ENCODE measurements around the gene TRIM8.
"Not testable (repeated sequence)": the region's sequence is repeated elsewhere in the genome, so short reads cannot be mapped to it uniquely, and the experiment has no call there.

Gene TRIM8

DNA sequence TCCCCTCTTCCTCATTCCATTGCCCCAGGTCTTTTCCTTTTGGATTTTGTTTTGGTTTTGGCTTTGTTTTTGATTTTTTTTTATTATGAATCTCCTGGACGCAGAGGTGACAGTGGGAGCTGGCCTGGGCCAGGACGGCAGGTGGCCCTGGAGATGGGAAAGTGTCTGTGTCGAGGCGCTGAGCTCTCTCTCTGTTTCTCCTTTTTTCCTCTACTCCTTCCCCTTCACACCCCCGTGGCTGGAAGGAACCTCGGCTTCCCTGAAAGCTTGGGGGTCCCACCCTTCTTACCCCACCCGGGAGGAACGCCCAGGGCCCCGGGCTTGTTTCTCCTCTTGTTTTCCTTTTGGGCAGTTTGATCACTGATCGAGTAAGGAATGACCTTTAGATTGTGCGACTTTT is 13.2 kb downstream of the TRIM8 start:
- H3K27me3 ChIP-seq (ENCODE audit: control insufficient read depth in 1 of 2, insufficient read depth in 2 of 2, low read length in 2 of 2), result no peaks in the 10 kb centered on the region
- no peak overlapping the region for H3K4me3 ChIP-seq (ENCODE audit: low read depth in 1 of 2, low read length in 2 of 2)
- no peaks in the 10 kb centered on the region for H3K9me3 ChIP-seq (ENCODE audit: control insufficient read depth in 1 of 2, low read length in 2 of 2)
- peak overlapping the region; percentile 50 for H3K27ac ChIP-seq (ENCODE audit: low read depth, low read length)
- H3K9ac ChIP-seq (ENCODE audit: low read depth in 1 of 2, low read length in 2 of 2), result no peak overlapping the region
- H3K36me3 ChIP-seq (ENCODE audit: control insufficient read depth in 1 of 2, insufficient read depth in 2 of 2, low read length in 2 of 2), result peaks cover 35 to 51% of the 10 kb centered on the region in 2 donors
- H3K4me1 ChIP-seq (ENCODE audit: control insufficient read depth in 1 of 2, insufficient read depth in 2 of 2, low read length in 2 of 2), result peaks cover 63 to 69% of the 10 kb centered on the region in 2 donors

- peak overlapping the region; percentile 35 for H3K27ac ChIP-seq (ENCODE audit: low read depth, low read length)
- no peak overlapping the region for H3K9ac ChIP-seq (ENCODE audit: low read depth in 1 of 2, low read length in 2 of 2)
- peaks cover 33 to 48% of the 10 kb centered on the region in 2 donors for H3K36me3 ChIP-seq (ENCODE audit: control insufficient read depth in 1 of 2, insufficient read depth in 2 of 2, low read length in 2 of 2)
- no peaks in the 10 kb centered on the region for H3K9me3 ChIP-seq (ENCODE audit: control insufficient read depth in 1 of 2, low read length in 2 of 2)
- no peak overlapping the region for H3K4me3 ChIP-seq (ENCODE audit: low read depth in 1 of 2, low read length in 2 of 2)
- no peaks in the 10 kb centered on the region for H3K27me3 ChIP-seq (ENCODE audit: control insufficient read depth in 1 of 2, insufficient read depth in 2 of 2, low read length in 2 of 2)
- H3K4me1 ChIP-seq (ENCODE audit: control insufficient read depth in 1 of 2, insufficient read depth in 2 of 2, low read length in 2 of 2), result peaks cover 56 to 62% of the 10 kb centered on the region in 2 donors
Observed at GRCh38 chr10:102657984-102658724, 13.9 kb downstream of the TRIM8 start.

DNA sequence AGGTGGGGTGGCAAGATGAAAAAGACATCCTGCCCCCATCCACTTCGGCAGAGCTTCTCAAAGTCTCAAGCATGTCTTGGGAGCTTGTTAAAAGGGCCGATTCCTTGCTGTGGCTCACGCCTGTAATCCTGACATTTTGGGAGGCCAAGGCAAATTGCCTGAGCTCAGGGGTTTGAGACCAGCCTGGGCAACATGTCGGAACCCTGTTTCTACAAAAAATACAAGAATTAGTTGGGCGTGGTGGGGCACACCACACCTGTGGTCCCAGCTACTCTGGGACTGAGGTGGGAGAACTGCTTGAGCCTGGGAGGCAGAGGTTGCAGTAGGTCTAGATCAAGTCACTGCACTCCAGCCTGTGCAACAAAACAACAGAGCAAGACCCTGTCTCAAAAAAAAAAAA is 14.5 kb downstream of the TRIM8 start:
- no peaks in the 10 kb centered on the region for H3K9me3 ChIP-seq (ENCODE audit: control insufficient read depth in 1 of 2, low read length in 2 of 2)
- peaks cover 26 to 42% of the 10 kb centered on the region in 2 donors for H3K36me3 ChIP-seq (ENCODE audit: control insufficient read depth in 1 of 2, insufficient read depth in 2 of 2, low read length in 2 of 2)
- H3K4me1 ChIP-seq (ENCODE audit: control insufficient read depth in 1 of 2, insufficient read depth in 2 of 2, low read length in 2 of 2), result peaks cover 50 to 55% of the 10 kb centered on the region in 2 donors
- H3K4me3 ChIP-seq (ENCODE audit: low read depth in 1 of 2, low read length in 2 of 2), result no peak overlapping the region
- no peaks in the 10 kb centered on the region for H3K27me3 ChIP-seq (ENCODE audit: control insufficient read depth in 1 of 2, insufficient read depth in 2 of 2, low read length in 2 of 2)
- peak overlapping the region; percentile 35 for H3K27ac ChIP-seq (ENCODE audit: low read depth, low read length)
- H3K9ac ChIP-seq (ENCODE audit: low read depth in 1 of 2, low read length in 2 of 2), result no peak overlapping the region

GRCh38 chr10:102660888-102661657 is 16.8 kb downstream of the TRIM8 start:
- Histone ChIP-seq H3K36me3 (ENCODE audit: control insufficient read depth in 1 of 2, insufficient read depth in 2 of 2, low read length in 2 of 2) (peaks cover 9 to 25% of the 10 kb centered on the region in 2 donors), H3K9me3 (ENCODE audit: control insufficient read depth in 1 of 2, low read length in 2 of 2) (no peaks in the 10 kb centered on the region), H3K4me3 (ENCODE audit: low read depth in 1 of 2, low read length in 2 of 2) (peak overlapping the region in 1 of 2 donors; percentile 37), H3K4me1 (ENCODE audit: control insufficient read depth in 1 of 2, insufficient read depth in 2 of 2, low read length in 2 of 2) (peaks cover 43 to 49% of the 10 kb centered on the region in 2 donors), H3K27ac (ENCODE audit: low read depth, low read length) (no peak overlapping the region), H3K9ac (ENCODE audit: low read depth in 1 of 2, low read length in 2 of 2) (peak overlapping the region in 1 of 2 donors; percentile 12), H3K27me3 (ENCODE audit: control insufficient read depth in 1 of 2, insufficient read depth in 2 of 2, low read length in 2 of 2) (no peaks in the 10 kb centered on the region)

DNA sequence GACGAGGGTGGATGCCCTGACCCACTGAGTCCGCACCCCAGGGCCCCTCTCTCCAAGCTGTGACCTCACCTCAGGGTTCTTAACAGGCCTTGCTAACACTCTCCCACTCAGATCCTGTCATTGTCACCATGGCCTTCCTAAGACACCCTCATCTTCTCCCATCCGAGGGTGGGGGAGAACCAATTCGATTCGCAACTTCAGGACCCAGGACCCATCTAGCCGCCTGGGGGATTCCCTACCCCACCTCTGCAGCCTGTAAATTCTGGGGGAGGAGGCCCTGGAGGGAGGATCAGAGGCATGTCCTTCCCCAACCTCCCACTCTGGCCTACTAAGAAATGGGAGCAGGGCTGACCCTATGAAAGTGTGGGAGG is 17.4 kb downstream of the TRIM8 start:
- peak overlapping the region in 1 of 2 donors; percentile 12 for H3K9ac ChIP-seq (ENCODE audit: low read depth in 1 of 2, low read length in 2 of 2)
- H3K27me3 ChIP-seq (ENCODE audit: control insufficient read depth in 1 of 2, insufficient read depth in 2 of 2, low read length in 2 of 2), result no peaks in the 10 kb centered on the region
- H3K27ac ChIP-seq (ENCODE audit: low read depth, low read length), result no peak overlapping the region
- no peak overlapping the region for H3K4me3 ChIP-seq (ENCODE audit: low read depth in 1 of 2, low read length in 2 of 2)
- H3K4me1 ChIP-seq (ENCODE audit: control insufficient read depth in 1 of 2, insufficient read depth in 2 of 2, low read length in 2 of 2), result peaks cover 38 to 46% of the 10 kb centered on the region in 2 donors
- H3K9me3 ChIP-seq (ENCODE audit: control insufficient read depth in 1 of 2, low read length in 2 of 2), result no peaks in the 10 kb centered on the region
- peaks cover 3 to 19% of the 10 kb centered on the region in 2 donors for H3K36me3 ChIP-seq (ENCODE audit: control insufficient read depth in 1 of 2, insufficient read depth in 2 of 2, low read length in 2 of 2)

GRCh38 chr10:102665904-102666509 is 21.7 kb downstream of the TRIM8 start:
- H3K27me3 ChIP-seq (ENCODE audit: control insufficient read depth in 1 of 2, insufficient read depth in 2 of 2, low read length in 2 of 2), result no peaks in the 10 kb centered on the region
- H3K27ac ChIP-seq (ENCODE audit: low read depth, low read length), result no peak overlapping the region
- no peaks in the 10 kb centered on the region for H3K36me3 ChIP-seq (ENCODE audit: control insufficient read depth in 1 of 2, insufficient read depth in 2 of 2, low read length in 2 of 2)
- H3K4me3 ChIP-seq (ENCODE audit: low read depth in 1 of 2, low read length in 2 of 2), result peak overlapping the region in 1 of 2 donors; percentile 48
- no peaks in the 10 kb centered on the region for H3K9me3 ChIP-seq (ENCODE audit: control insufficient read depth in 1 of 2, low read length in 2 of 2)
- H3K4me1 ChIP-seq (ENCODE audit: control insufficient read depth in 1 of 2, insufficient read depth in 2 of 2, low read length in 2 of 2), result peaks cover 24 to 29% of the 10 kb centered on the region in 2 donors
- no peak overlapping the region for H3K9ac ChIP-seq (ENCODE audit: low read depth in 1 of 2, low read length in 2 of 2)

GRCh38 chr10:102667411-102667810 is 23.1 kb downstream of the TRIM8 start:
- H3K36me3 ChIP-seq (ENCODE audit: control insufficient read depth in 1 of 2, insufficient read depth in 2 of 2, low read length in 2 of 2); H3K4me3 ChIP-seq (ENCODE audit: low read depth in 1 of 2, low read length in 2 of 2); H3K9me3 ChIP-seq (ENCODE audit: control insufficient read depth in 1 of 2, low read length in 2 of 2); H3K9ac ChIP-seq (ENCODE audit: low read depth in 1 of 2, low read length in 2 of 2); H3K27me3 ChIP-seq (ENCODE audit: control insufficient read depth in 1 of 2, insufficient read depth in 2 of 2, low read length in 2 of 2); H3K27ac ChIP-seq (ENCODE audit: low read depth, low read length): not testable (repeated sequence)
- peaks cover 16 to 21% of the 10 kb centered on the region in 2 donors for H3K4me1 ChIP-seq (ENCODE audit: control insufficient read depth in 1 of 2, insufficient read depth in 2 of 2, low read length in 2 of 2)

DNA sequence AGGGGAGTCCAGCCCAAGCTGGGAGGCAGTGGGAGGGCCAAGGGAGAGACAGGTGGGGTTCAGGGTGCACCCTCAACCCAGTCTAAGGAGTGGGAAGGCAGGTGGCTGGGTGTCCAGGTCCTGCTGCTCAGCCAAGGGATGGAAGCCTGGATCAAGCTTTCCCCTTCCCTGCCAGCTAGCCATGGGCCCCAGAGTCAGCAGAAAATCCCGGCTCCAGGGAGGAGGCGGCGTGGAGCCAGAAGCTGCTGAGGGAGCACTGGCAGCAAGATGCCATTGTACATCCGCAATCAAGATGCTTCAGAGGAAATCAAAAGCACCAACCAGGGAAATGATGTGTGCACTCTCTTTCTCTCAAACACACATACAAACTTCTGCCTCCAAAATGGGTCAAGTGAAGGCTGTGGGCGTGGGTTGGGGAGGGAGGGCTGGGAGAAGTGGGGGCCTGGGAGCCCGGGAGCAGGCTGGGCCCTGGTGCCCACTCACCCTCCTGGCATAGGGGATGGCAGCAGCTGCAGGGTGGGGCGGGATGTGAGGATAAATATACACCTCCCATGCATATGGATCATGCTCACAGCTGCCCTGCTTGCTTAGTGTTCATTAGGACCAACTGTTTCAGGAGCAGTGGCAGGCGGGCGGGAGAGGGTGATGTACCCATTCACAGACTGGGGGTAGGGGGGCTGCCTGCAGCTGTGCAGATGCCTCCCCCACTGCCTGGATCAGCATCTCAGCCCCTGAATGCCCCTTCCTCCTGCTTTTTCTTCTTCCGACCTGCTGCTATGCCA is 24.2 kb downstream of the TRIM8 start:
- H3K4me1 ChIP-seq (ENCODE audit: control insufficient read depth in 1 of 2, insufficient read depth in 2 of 2, low read length in 2 of 2), result peaks cover 18 to 21% of the 10 kb centered on the region in 2 donors
- H3K36me3 ChIP-seq (ENCODE audit: control insufficient read depth in 1 of 2, insufficient read depth in 2 of 2, low read length in 2 of 2), result no peaks in the 10 kb centered on the region
- H3K4me3 ChIP-seq (ENCODE audit: low read depth in 1 of 2, low read length in 2 of 2), result no peak overlapping the region
- no peak overlapping the region for H3K27ac ChIP-seq (ENCODE audit: low read depth, low read length)
- H3K9ac ChIP-seq (ENCODE audit: low read depth in 1 of 2, low read length in 2 of 2), result no peak overlapping the region
- H3K27me3 ChIP-seq (ENCODE audit: control insufficient read depth in 1 of 2, insufficient read depth in 2 of 2, low read length in 2 of 2), result no peaks in the 10 kb centered on the region
- H3K9me3 ChIP-seq (ENCODE audit: control insufficient read depth in 1 of 2, low read length in 2 of 2), result no peaks in the 10 kb centered on the region

GRCh38 chr10:102669206-102670064 is 25.2 kb downstream of the TRIM8 start:
- Histone ChIP-seq H3K27ac (ENCODE audit: low read depth, low read length) (peak overlapping the region; percentile 32), H3K4me3 (ENCODE audit: low read depth in 1 of 2, low read length in 2 of 2) (peak overlapping the region in 1 of 2 donors; percentile 1), H3K36me3 (ENCODE audit: control insufficient read depth in 1 of 2, insufficient read depth in 2 of 2, low read length in 2 of 2) (no peaks in the 10 kb centered on the region), H3K4me1 (ENCODE audit: control insufficient read depth in 1 of 2, insufficient read depth in 2 of 2, low read length in 2 of 2) (peaks cover 28% of the 10 kb centered on the region in 2 donors), H3K27me3 (ENCODE audit: control insufficient read depth in 1 of 2, insufficient read depth in 2 of 2, low read length in 2 of 2) (no peaks in the 10 kb centered on the region), H3K9me3 (ENCODE audit: control insufficient read depth in 1 of 2, low read length in 2 of 2) (no peaks in the 10 kb centered on the region), H3K9ac (ENCODE audit: low read depth in 1 of 2, low read length in 2 of 2) (peak overlapping the region in 1 of 2 donors; percentile 29)

Data from duodenal mucosa (tissue), 2 donors.